Neuronal stem cell (in vitro differentiated cells): ENCODE measurements around the gene CD34. TPM values are rescaled to one million over a fixed set of nuclear protein-coding genes. Genes with fewer than 3 reads are reported as not detected.

Experiments used
- DNase-seq: peaks from one replicate; pipeline ENCODE4 v3.0.0-alpha.2; 2013; ENCODE audit warnings: low spot score
- H2AFZ ChIP-seq: one replicate; pipeline ENCODE4 v1.6.1; 2013; ENCODE audit warnings: mild to moderate bottlenecking, low read length, inconsistent platforms
- H2AK5ac ChIP-seq: 2 replicates; pipeline ENCODE4 v1.6.1; 2013; ENCODE audit warnings: low read depth, mild to moderate bottlenecking, inconsistent platforms, low read length, moderate library complexity, mixed read lengths
- H2BK120ac ChIP-seq: 2 replicates; pipeline ENCODE4 v1.6.1; 2013; ENCODE audit warnings: low read depth, mild to moderate bottlenecking, inconsistent platforms, low read length, moderate library complexity, mixed read lengths
- H2BK12ac ChIP-seq: one replicate; pipeline ENCODE4 v1.6.1; 2013; ENCODE audit warnings: low read length, inconsistent platforms
- H2BK15ac ChIP-seq: 2 replicates; pipeline ENCODE4 v1.6.1; 2013; ENCODE audit warnings: mild to moderate bottlenecking, low read length, inconsistent platforms, mixed read lengths
- H2BK5ac ChIP-seq: one replicate; pipeline ENCODE4 v1.6.1; 2013; ENCODE audit warnings: inconsistent platforms, mild to moderate bottlenecking, low read length, moderate library complexity
- H3K14ac ChIP-seq: one replicate; pipeline ENCODE4 v1.6.1; 2013; ENCODE audit warnings: low read length, inconsistent platforms
- H3K18ac ChIP-seq: 2 replicates; pipeline ENCODE4 v1.6.1; 2013; ENCODE audit warnings: low read length, inconsistent platforms
- H3K23ac ChIP-seq: 2 replicates; pipeline ENCODE4 v1.6.1; 2013; ENCODE audit warnings: low read depth, mild to moderate bottlenecking, mixed read lengths, low read length, inconsistent platforms; ENCODE audit not compliant: poor library complexity
- H3K27ac ChIP-seq: replicated peaks from 3 replicates; pipeline ENCODE4 v1.5.1; 2013; ENCODE audit warnings: low read length, inconsistent platforms
- H3K27me3 ChIP-seq, 3 experiments: 2 replicates each; pipeline ENCODE4 v1.6.1; 2013; ENCODE audit warnings: low read length in 3 of 3, mild to moderate bottlenecking in 2 of 3, inconsistent platforms in 1 of 3, low read depth in 1 of 3, mixed read lengths in 1 of 3, moderate library complexity in 1 of 3; ENCODE audit not compliant: control insufficient read depth in 3 of 3, insufficient read depth in 3 of 3
- H3K36me3 ChIP-seq, 2 donors: replicated peaks in 1 of 2; 2 replicates each; pipeline ENCODE4 v1.6.1; 2013; ENCODE audit warnings: low read length in 2 of 2; ENCODE audit not compliant: control insufficient read depth in 2 of 2, insufficient read depth in 2 of 2
- H3K4ac ChIP-seq: 2 replicates; pipeline ENCODE4 v1.6.1; 2013; ENCODE audit warnings: inconsistent platforms, mild to moderate bottlenecking, low read length, moderate library complexity
- H3K4me1 ChIP-seq, 2 donors: 1 replicate in 1 of 2; 2 replicates in 1 of 2; pipeline ENCODE4 v1.6.1; 2013; ENCODE audit warnings: low read length in 2 of 2, low read depth in 1 of 2; ENCODE audit not compliant: control insufficient read depth in 2 of 2, insufficient read depth in 1 of 2
- H3K4me2 ChIP-seq: one replicate; pipeline ENCODE4 v1.6.1; 2013; ENCODE audit warnings: mild to moderate bottlenecking, low read length, inconsistent platforms; ENCODE audit not compliant: insufficient read depth, poor library complexity, severe bottlenecking
- H3K4me3 ChIP-seq, 2 donors: 2 replicates each; pipeline ENCODE4 v1.5.1; 2013; ENCODE audit warnings: low read length in 2 of 2, mild to moderate bottlenecking in 2 of 2, inconsistent platforms in 1 of 2, moderate library complexity in 1 of 2
- H3K79me1 ChIP-seq: one replicate; pipeline ENCODE4 v1.6.1; 2013; ENCODE audit warnings: low read depth, mild to moderate bottlenecking, inconsistent platforms, low read length, moderate library complexity
- H3K9ac ChIP-seq: one replicate; pipeline ENCODE4 v1.6.1; 2013; ENCODE audit warnings: mild to moderate bottlenecking, low read depth, low read length, inconsistent platforms; ENCODE audit not compliant: poor library complexity
- H3K9me3 ChIP-seq, 2 donors: replicated peaks in 1 of 2; 2 replicates each; pipeline versions ENCODE3 to v1.6.1; 2013; ENCODE audit warnings: low read length in 2 of 2, mild to moderate bottlenecking in 2 of 2, inconsistent platforms in 1 of 2, low read depth in 1 of 2, mixed read lengths in 1 of 2, moderate library complexity in 1 of 2; ENCODE audit not compliant: control insufficient read depth in 2 of 2, insufficient read depth in 1 of 2
- H4K8ac ChIP-seq: one replicate; pipeline ENCODE4 v1.6.1; 2013; ENCODE audit warnings: low read depth, mild to moderate bottlenecking, inconsistent platforms, low read length, moderate library complexity
- H4K91ac ChIP-seq: one replicate; pipeline ENCODE4 v1.6.1; 2013; ENCODE audit warnings: low read length, low read depth, mild to moderate bottlenecking, inconsistent platforms; ENCODE audit not compliant: poor library complexity
- WGBS, 2 donors: extraction: QIAGEN DNeasy Blood & Tissue Kit; methylation state at CpG; one replicate each; pipeline ENCODE4 v1.1.7; 2013; ENCODE audit warnings: missing lambda C conversion rate in 2 of 2, mixed read lengths in 1 of 2; ENCODE audit not compliant: insufficient read length in 2 of 2, insufficient replicate concordance in 1 of 2; ENCODE audit errors: extremely low coverage in 2 of 2; 5-methylcytosine and 5-hydroxymethylcytosine counted together
- polyA plus RNA-seq, 2 experiments: library from polyadenylated mRNA; stranded (reverse); fragments of 200-250 nt; gene quantifications; one replicate each; pipeline ENCODE4 v1.2.3, GENCODE V29; 2013

CD34 gene
- 0.45 TPM for polyA plus RNA-seq (2013, experiment 1 of 2)
- 0.43 TPM for polyA plus RNA-seq (2013, experiment 2 of 2)

- peak within 1 kb of the TSS; percentile 45 for H3K9ac ChIP-seq
- H4K8ac ChIP-seq = no peak within 1 kb of the TSS
- no peaks in the 10 kb centered on the region for H3K36me3 ChIP-seq
- no peak within 1 kb of the TSS for H3K27ac ChIP-seq
- H3K4me3 ChIP-seq = peak within 1 kb of the TSS; percentile 10 to 71
- no CpG with 5 or more reads among the region's 56 CpGs for WGBS, 2 donors
- peak within 1 kb of the TSS; percentile 68 for H3K4me2 ChIP-seq
- DNase-seq = peak; percentile 23
- H2BK15ac ChIP-seq = peak within 1 kb of the TSS; percentile 9
- H2BK12ac ChIP-seq = no peak within 1 kb of the TSS
- H4K91ac ChIP-seq = no peak within 1 kb of the TSS
- no peaks in the 10 kb centered on the region for H3K9me3 ChIP-seq
- peak within 1 kb of the TSS; percentile 85 for H2AFZ ChIP-seq
- H3K4me1 ChIP-seq = no peaks in the 10 kb centered on the region
- peak within 1 kb of the TSS; percentile 21 for H3K14ac ChIP-seq
- no peak within 1 kb of the TSS for H3K4ac ChIP-seq
- peaks cover 2 to 63% (median 24%) of the 10 kb centered on the region in 3 experiments for H3K27me3 ChIP-seq
- H3K23ac ChIP-seq = peak within 1 kb of the TSS; percentile 35
- H2AK5ac ChIP-seq = no peak within 1 kb of the TSS
- H2BK120ac ChIP-seq = no peak within 1 kb of the TSS
- H3K79me1 ChIP-seq = no peaks in the 10 kb centered on the region
- H2BK5ac ChIP-seq = no peak within 1 kb of the TSS
- H3K18ac ChIP-seq = peak within 1 kb of the TSS; percentile 82
Observed at GRCh38 chr1:207910591-207911354, at the start of gene CD34. CD34 (minus strand) TSS chr1:207911125; CDS start chr1:207911080, 45 bp downstream.

GRCh38 chr1:207960346-207960745, 49.4 kb upstream of the CD34 start:
- H3K4me3 ChIP-seq = no peak overlapping the region
- H2AK5ac ChIP-seq = no peak overlapping the region
- no CpG with 5 or more reads among the region's 4 CpGs for WGBS, 2 donors
- DNase-seq = no peak
- H3K27me3 ChIP-seq = peaks cover 11 to 73% (median 56%) of the 10 kb centered on the region in 3 experiments
- no peak overlapping the region for H2BK15ac ChIP-seq
- H3K36me3 ChIP-seq = no peaks in the 10 kb centered on the region
- no peak overlapping the region for H3K18ac ChIP-seq
- no peak overlapping the region for H4K91ac ChIP-seq
- no peak overlapping the region for H2BK12ac ChIP-seq
- no peak overlapping the region for H3K4ac ChIP-seq
- H3K4me1 ChIP-seq = peaks cover 0 to 3% of the 10 kb centered on the region in 2 donors
- H3K79me1 ChIP-seq = no peaks in the 10 kb centered on the region
- H3K9ac ChIP-seq = no peak overlapping the region
- no peak overlapping the region for H4K8ac ChIP-seq
- peak overlapping the region; percentile 21 for H3K23ac ChIP-seq
- peaks cover 2 to 3% of the 10 kb centered on the region in 2 donors for H3K9me3 ChIP-seq
- H3K27ac ChIP-seq = no peak overlapping the region
- no peak overlapping the region for H2BK5ac ChIP-seq
- H3K4me2 ChIP-seq = no peak overlapping the region
- H2AFZ ChIP-seq = no peak overlapping the region
- H3K14ac ChIP-seq = no peak overlapping the region
- no peak overlapping the region for H2BK120ac ChIP-seq

GRCh38 chr1:207959910-207960309, 49.0 kb upstream of the CD34 start:
- H3K4me1 ChIP-seq = peaks cover 0 to 3% of the 10 kb centered on the region in 2 donors
- WGBS, 2 donors = no CpG with 5 or more reads among the region's 5 CpGs

GRCh38 chr1:207959141-207959825, 48.4 kb upstream of the CD34 start:
- Histone ChIP-seq H3K27ac (no peak overlapping the region), H3K18ac (peak overlapping the region; percentile 88), H3K4me3 (peak overlapping the region in 1 of 2 donors; percentile 80), H2AK5ac (no peak overlapping the region), H3K4me1 (peaks cover 0 to 3% of the 10 kb centered on the region in 2 donors), H2BK5ac (no peak overlapping the region), H3K23ac (peak overlapping the region; percentile 40), H3K9me3 (peaks cover 2 to 3% of the 10 kb centered on the region in 2 donors), H4K91ac (no peak overlapping the region), H2BK15ac (peak overlapping the region; percentile 43), H3K4ac (no peak overlapping the region), H2AFZ (peak overlapping the region; percentile 68), H3K9ac (peak overlapping the region; percentile 79), H3K4me2 (peak overlapping the region; percentile 84), H3K14ac (no peak overlapping the region), H3K79me1 (no peaks in the 10 kb centered on the region), H2BK12ac (peak overlapping the region; percentile 30), H4K8ac (no peak overlapping the region), H3K36me3 (no peaks in the 10 kb centered on the region), H3K27me3 (peaks cover 11 to 73% (median 45%) of the 10 kb centered on the region in 3 experiments), H2BK120ac (no peak overlapping the region)
- DNase-seq = peak; percentile 30
- WGBS, 2 donors = no CpG with 5 or more reads among the region's 76 CpGs

More at GRCh38 chr1:207959910-207960309, 49.0 kb upstream of the CD34 start:
- Histone ChIP-seq H3K79me1 (no peaks in the 10 kb centered on the region), H4K91ac (no peak overlapping the region), H3K14ac (no peak overlapping the region), H3K27me3 (peaks cover 11 to 73% (median 52%) of the 10 kb centered on the region in 3 experiments), H3K36me3 (no peaks in the 10 kb centered on the region), H2BK12ac (no peak overlapping the region), H3K4me2 (peak overlapping the region; percentile 84), H3K4ac (no peak overlapping the region), H3K9me3 (peaks cover 2 to 3% of the 10 kb centered on the region in 2 donors), H3K18ac (no peak overlapping the region), H4K8ac (no peak overlapping the region), H2AK5ac (no peak overlapping the region), H2BK15ac (no peak overlapping the region), H2BK120ac (no peak overlapping the region), H3K23ac (no peak overlapping the region), H3K9ac (no peak overlapping the region), H3K27ac (no peak overlapping the region), H2BK5ac (no peak overlapping the region), H2AFZ (no peak overlapping the region), H3K4me3 (peak overlapping the region in 1 of 2 donors; percentile 80)
- DNase-seq = no peak
